ENCODE results near the gene CDHR5.
A peak's percentile ranks its signal among the peaks of the same experiment; 100 is the strongest.

CDHR5 gene

DNA sequence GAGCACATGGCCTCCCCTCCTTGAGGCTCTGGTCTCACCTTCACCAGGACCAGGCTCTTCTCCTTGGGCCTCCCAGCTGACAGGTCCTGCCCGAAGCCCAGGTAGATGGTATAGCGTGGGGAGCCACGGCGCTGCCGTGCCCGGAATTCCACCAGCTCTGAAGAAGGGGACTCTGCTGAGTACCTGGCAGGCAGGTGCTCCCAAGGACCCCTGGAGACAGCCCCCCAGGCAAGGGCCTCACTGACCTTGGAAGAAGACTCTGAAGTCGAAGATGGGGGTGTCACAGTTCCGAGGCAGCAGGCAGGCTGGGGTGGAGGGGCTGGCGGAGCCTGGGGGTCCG is 11.8 kb downstream of the CDHR5 start:
- no peak overlapping the region for H3K27ac ChIP-seq
- DNase-seq (ENCODE audit: low read depth, low spot score), result no peak

DNA sequence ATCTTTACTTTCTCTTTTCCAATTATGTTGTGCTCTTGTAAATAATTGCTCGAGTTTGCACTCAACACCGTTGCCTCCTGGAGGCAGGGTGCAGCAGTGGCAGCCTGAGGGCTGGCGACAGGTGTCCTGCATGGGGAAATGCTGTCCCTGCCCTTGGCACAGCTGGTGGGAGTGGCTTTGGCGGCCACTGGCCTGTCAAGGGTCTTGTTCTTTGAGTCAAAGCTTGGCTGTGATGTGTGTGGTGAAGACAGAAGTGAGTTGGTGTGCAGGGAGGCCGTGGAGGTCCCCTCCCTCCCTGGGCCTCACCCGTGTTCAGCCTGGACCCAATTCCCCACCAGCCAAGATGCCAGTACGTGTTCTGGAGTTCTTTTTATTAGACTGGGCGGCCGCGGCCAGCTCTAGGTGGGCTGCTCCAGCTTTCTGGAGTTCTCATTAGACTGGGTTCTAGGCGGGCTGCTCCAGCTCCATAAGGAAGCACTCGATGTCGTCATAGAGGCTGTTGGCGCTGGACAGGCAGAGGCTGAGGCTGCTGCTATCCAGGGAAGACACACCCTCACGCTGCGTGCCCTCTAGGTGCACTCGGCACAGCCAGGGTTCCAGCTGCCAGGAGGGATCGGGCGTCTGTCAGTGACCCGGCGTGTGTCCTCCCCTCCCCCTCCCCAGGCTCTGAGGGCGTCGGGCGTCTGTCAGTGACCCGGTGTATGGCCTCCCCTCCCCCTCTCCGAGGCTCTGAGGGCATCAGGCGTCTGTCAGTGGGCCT is 12.4 kb downstream of the CDHR5 start:
- DNase-seq (ENCODE audit: low read depth, low spot score), result no peak
- no peak overlapping the region for H3K27ac ChIP-seq

- DNase-seq (ENCODE audit: low read depth, low spot score), result no peak
Observed at GRCh38 chr11:611001-611996, 13.5 kb downstream of the CDHR5 start.

DNA sequence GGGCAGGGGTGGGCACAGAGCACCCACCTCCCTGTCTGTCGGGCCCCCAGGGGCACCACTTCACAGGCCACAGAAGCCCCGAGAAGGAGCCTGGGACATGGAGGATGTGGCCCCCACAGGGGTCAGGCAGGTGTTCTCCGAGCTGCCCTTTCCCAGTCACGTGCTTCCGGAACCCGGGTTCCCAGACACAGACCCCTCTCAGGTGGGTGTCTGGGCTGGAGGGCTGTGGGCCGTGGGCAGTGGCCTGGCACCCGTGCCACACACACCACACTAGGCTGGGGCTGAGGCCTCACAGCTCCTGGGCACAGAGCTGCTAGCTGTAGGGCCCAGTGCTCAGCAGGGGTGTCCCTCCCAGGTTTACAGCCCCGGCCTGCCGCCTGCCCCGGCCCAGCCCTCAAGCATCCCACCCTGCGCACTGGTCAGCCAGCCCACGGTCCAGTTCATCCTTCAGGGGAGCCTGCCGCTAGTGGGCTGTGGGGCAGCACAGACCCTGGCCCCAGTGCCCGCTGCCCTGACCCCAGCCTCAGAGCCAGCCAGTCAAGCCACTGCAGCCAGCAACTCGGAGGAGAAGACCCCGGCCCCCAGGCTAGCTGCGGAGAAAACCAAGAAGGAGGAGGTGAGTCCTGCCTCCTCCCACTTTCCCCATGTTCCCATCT is 14.5 kb downstream of the CDHR5 start:
- no peak overlapping the region for H3K27ac ChIP-seq
- DNase-seq (ENCODE audit: low read depth, low spot score), result no peak

More at GRCh38 chr11:611001-611996, 13.5 kb downstream of the CDHR5 start:
- no peak overlapping the region for H3K27ac ChIP-seq

GRCh38 chr11:609341-609811 is 15.4 kb downstream of the CDHR5 start:
- H3K27ac ChIP-seq, result no peak overlapping the region
- DNase-seq (ENCODE audit: low read depth, low spot score), result no peak

DNA sequence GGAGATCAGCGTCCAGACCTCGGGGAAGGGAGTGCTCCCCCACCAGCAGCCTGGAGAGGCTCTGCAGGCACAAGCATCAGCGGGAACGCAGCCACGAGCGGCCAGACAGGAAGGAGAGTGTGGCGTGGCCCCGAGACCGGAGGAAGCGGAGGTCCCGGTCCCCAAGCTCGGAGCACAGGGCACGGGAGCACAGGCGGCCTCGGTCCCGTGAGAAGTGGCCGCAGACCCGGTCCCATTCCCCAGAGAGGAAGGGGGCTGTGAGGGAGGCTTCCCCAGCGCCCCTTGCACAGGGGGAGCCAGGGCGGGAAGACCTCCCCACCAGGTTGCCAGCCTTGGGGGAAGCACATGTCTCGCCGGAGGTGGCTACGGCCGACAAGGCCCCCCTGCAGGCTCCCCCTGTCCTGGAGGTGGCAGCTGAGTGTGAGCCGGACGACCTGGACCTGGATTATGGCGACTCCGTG is 15.9 kb downstream of the CDHR5 start:
- H3K27ac ChIP-seq, result no peak overlapping the region
- DNase-seq (ENCODE audit: low read depth, low spot score), result no peak

GRCh38 chr11:607971-608659 is 16.6 kb downstream of the CDHR5 start:
- no peak overlapping the region for H3K27ac ChIP-seq
- DNase-seq (ENCODE audit: low read depth, low spot score), result no peak

GRCh38 chr11:607020-607780 is 17.6 kb downstream of the CDHR5 start:
- peak overlapping the region; percentile 50 for H3K27ac ChIP-seq

GRCh38 chr11:606245-606644 is 18.5 kb downstream of the CDHR5 start:
- H3K27ac ChIP-seq, result peak overlapping the region; percentile 50
- peak; percentile 31 for DNase-seq (ENCODE audit: low read depth, low spot score)

More at GRCh38 chr11:607020-607780, 17.6 kb downstream of the CDHR5 start:
- no peak for DNase-seq (ENCODE audit: low read depth, low spot score)

DNA sequence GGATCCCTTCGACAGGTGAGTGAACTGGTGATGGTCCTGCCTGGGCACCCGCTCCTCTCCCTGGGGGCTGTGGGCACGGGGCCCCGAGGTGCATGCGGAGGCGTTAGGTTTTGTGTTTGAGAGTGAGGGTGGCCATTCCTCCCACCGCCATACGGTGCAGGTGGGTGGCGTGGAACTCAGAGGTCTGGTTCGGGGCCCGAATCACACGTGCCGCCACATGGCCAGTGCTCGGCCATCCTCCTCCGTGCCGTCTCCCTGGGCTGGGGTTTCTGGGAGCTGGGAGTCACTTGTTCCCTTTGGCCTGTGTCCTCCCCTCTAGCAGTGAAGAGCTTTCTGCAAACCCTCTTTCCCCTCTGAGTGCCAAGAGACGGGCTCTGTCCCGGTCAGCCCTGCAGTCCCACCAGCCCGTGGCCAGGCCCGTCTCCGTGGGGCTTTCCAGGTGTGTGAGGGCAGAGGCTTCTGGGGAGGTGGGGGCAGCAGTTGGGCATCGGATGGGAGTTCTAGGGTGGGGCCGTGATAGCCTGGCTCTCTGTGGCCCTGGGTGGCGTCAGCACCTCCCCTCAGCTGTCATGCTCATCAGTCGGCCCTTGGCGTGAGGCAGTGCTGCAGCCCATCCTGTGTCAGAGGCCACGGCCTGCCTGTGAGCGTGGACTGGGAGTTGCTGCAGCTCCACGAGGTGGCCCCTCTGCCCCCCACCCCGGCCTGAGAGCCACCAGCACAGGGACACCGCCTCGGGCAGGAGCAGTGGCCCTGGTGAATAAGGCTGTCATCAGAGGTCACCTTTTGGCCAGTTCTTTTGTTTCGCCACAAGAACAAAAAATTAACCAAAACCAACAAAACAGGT is 19.2 kb downstream of the CDHR5 start:
- DNase-seq (ENCODE audit: low read depth, low spot score), result no peak
- peak overlapping the region; percentile 50 for H3K27ac ChIP-seq

DNA sequence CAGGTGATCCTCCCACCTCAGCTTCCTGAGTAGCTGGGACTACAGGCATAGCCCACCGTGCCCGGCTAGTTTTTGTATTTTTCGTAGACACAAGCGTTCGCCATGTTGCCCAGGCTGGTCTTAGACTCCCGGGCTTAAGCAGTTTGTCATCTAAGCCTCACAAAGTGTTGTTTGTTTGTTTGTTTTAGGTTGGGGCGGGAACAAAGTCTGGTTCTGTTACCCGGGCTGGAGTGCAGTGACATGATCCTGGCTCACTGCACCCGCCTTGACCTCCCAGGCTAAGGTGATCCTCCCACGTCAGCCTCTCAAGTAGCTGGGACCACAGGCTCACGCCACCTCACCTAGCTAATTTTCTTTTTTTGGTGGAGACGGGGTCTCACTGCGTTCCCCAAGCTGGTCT is 21.6 kb downstream of the CDHR5 start:
- H3K27ac ChIP-seq, result no peak overlapping the region
- DNase-seq (ENCODE audit: low read depth, low spot score), result no peak

- no peak for DNase-seq (ENCODE audit: low read depth, low spot score)
- H3K27ac ChIP-seq, result no peak overlapping the region
Observed at GRCh38 chr11:601573-602245, 23.0 kb downstream of the CDHR5 start.

- no peak overlapping the region for H3K27ac ChIP-seq
- no peak for DNase-seq (ENCODE audit: low read depth, low spot score)
Observed at GRCh38 chr11:598005-598680, 26.6 kb downstream of the CDHR5 start.

DNA sequence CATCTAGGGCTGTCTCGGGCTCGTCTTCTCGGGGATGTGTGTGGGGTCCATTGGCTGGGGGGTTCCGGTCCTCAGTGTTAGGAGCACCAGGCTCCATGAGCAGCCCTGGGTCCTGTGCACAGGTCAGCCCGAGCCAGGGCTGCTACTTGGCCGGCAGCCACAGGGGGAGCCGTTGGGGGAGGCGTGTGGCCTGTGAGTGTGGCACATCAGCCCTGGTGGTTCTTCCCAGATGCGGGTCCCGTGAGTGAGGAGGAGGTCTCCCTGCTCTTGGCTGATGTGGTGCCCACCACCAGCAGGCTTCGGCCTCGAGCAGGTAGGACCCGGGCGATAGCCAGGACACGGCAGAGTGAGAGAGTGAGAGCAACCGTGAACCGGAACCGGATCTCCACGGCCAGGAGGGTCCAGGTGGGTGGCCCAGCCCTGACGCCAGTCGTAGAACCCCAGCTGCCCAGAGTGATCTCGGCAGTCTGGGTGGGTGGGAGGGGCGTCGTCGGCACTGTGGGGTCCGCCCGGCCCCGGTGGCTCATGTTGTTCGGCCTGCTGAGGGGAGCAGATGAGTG is 27.5 kb downstream of the CDHR5 start:
- no peak overlapping the region for H3K27ac ChIP-seq
- DNase-seq (ENCODE audit: low read depth, low spot score), result no peak

DNA sequence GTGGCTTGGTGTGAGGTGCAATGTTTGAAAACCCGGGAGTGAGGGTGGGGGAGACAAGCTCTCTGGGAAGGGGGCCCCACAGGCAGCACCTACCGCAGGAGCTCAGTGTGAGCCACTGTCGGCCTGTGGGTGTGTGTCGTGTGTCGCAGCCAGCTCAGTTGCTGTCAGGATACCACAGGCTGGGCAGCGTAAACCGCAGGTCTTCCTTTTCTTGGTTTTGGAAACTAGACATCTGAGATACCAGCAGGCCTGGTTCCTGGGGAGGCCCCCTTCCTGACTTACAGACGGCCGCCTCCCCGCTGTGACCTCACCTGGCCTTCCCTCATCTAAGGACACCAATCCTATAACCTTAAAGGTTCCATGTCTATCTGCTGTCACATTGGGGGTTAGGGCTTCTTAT is 28.4 kb downstream of the CDHR5 start:
- no peak overlapping the region for H3K27ac ChIP-seq
- no peak for DNase-seq (ENCODE audit: low read depth, low spot score)

GRCh38 chr11:595400-595799 is 29.4 kb downstream of the CDHR5 start:
- H3K27ac ChIP-seq, result no peak overlapping the region
- no peak for DNase-seq (ENCODE audit: low read depth, low spot score)

- no peak for DNase-seq (ENCODE audit: low read depth, low spot score)
- no peak overlapping the region for H3K27ac ChIP-seq
Observed at GRCh38 chr11:593347-593746, 31.4 kb downstream of the CDHR5 start.
